Right lobe of liver (tissue), 4 donors: ENCODE measurements around the gene GTF2IRD1.

Source experiments
- POLR2A ChIP-seq: fragments of 450-650 bp; IDR thresholded peaks from one replicate; pipeline ENCODE4 v1.6.1; 2017; ENCODE audit warnings: antibody characterized with exemption, mild to moderate bottlenecking
- TF ChIP-seq, protein P1 (sequence below), 4 donors: fragments of 200-600 bp in 3 of 4; fragments of 450-650 bp in 1 of 4; IDR thresholded peaks; one replicate each; pipeline versions ENCODE4 v1.5.1 to v1.8.0; 2016 to 2022; ENCODE audit warnings: antibody characterized with exemption in 4 of 4, mild to moderate bottlenecking in 2 of 4
- donor health status: DM: no; HTN: no; CAD: no.
- donor health status: DM: no; HTN: no; CAD: no.
- donor health status: DM: no; HTN: yes; CAD: no.

DNA sequence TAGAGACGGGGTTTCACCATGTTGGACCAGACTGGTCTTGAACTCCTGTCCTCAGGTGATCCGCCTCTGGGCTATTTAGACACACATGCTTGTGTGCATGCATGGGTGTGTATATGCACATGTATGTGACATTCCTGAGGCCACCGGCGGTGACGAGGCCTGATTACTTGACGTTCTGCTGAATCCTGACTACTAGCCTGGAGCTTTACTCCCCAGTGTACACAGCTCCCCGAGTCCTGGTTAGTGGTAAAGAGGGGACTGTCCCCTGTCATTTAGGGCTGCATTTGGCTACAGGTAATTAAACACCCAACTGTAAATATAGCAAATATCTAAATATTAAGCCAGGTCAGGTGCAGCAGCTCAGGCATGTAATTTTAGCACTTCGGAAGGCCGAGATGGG, 14.2 kb downstream of the GTF2IRD1 start:
- no peak for TF ChIP-seq POLR2A
- TF ChIP-seq, protein P1, sequence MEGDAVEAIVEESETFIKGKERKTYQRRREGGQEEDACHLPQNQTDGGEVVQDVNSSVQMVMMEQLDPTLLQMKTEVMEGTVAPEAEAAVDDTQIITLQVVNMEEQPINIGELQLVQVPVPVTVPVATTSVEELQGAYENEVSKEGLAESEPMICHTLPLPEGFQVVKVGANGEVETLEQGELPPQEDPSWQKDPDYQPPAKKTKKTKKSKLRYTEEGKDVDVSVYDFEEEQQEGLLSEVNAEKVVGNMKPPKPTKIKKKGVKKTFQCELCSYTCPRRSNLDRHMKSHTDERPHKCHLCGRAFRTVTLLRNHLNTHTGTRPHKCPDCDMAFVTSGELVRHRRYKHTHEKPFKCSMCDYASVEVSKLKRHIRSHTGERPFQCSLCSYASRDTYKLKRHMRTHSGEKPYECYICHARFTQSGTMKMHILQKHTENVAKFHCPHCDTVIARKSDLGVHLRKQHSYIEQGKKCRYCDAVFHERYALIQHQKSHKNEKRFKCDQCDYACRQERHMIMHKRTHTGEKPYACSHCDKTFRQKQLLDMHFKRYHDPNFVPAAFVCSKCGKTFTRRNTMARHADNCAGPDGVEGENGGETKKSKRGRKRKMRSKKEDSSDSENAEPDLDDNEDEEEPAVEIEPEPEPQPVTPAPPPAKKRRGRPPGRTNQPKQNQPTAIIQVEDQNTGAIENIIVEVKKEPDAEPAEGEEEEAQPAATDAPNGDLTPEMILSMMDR (IDR thresholded peaks at IDR 0.05): no peak
